ENCODE data around the gene CTNS.
A peak's percentile ranks its signal among the peaks of the same experiment; 100 is the strongest.

CTNS gene

GRCh38 chr17:3659541-3660111, 23.1 kb downstream of the CTNS start:
- no peak for DNase-seq

DNA sequence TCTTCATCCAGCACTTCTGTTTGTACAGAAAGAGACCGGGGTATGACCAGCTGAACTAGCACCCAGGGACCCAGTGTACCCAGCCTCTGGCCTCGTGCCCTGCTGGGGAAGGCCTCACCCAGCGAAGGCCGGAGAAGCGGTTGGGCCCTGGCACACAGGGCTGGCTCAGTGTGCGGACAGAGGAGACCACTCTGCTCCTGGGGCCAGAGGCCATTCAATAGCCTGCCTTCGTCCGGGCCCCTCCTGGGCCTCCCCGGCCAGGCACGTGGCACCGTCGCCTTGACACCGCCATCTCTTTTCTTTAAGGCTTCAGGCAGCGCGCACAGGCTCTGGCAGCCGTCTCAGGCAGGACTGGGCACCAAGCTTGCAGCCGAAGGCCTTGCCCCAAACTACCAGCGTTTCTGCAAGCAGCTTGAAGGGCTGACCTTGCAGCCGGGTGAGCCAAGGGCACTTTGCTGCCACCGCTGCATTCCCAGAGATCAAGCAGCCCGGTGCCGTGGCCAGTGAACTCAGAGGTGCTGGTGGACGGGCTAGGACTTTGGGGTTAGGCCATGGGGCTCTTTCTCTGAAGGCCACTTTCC, 23.8 kb downstream of the CTNS start:
- DNase-seq: no peak

DNA sequence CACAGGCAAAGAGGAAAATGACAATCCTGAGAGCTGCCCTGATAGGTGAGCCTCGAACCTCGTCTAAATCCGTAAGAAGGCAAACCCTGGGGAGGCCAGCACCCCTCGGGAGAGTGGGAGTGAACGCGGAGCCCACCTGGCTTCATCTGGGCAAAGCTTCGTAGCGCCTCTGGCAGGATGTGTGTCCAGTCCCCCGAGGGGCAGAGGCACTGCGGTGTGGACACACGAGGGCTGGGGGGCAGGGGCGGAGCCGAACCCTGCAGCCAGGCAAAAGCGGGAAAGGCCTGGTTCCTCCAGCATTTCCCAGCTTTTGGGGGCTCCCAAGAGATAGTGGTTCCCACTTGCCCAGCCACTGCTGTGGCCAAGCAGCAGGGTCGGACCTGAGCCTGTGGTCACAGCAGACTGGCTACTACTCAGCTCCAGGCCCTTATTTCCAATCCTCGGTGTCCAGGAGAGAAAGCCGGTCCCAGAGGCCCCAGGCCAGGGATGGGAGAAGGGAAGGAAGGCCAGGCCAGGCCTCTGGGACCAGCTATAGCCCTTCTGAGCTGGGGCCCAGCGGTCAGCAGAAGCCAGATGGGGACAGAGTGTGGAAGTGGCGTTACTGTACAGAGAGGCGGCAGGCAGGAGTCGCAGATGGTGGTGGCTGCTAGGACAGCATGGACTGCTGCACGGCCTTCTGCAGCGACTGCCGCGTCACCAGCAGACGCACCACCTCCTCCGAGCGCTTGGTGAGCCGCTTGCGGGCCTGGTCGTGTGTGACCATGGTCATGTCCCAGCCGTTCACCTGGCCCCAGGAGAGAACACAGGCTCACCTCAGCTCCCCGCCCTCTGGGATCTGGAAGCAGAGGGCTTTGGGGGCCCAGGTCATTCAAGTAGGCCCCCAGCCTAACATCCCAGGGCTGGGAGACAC, 26.8 kb downstream of the CTNS start:
- DNase-seq: no peak

DNA sequence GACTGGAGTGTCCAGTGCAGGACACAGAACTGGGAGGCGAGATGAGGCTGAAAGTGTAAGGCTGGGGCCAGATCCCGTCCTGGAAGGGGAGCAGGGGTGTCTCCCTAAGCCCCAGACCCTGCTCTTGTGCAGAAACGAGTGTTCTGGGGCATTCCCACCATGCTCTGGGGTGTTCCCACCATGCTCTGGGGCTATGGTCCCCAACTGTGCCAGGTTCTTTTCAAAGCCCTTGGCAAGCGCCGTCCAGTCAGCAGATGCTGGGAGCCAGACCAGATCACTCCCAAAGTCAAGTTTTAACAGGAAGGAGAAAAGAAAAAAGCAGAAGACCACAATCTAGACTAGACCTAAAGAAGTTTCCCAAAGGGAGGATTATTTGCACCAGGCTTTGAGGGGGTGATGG, 29.3 kb downstream of the CTNS start:
- DNase-seq: no peak

GRCh38 chr17:3666516-3666915, 30.0 kb downstream of the CTNS start:
- no peak for DNase-seq

- DNase-seq: peak in 1 of 2 experiments; percentile 67
Observed at GRCh38 chr17:3667366-3668278, 31.1 kb downstream of the CTNS start.

GRCh38 chr17:3668279-3669084, 31.9 kb downstream of the CTNS start, which contains the start of the genes EMC6 and TAX1BP3:
Gene EMC6 (plus strand): TSS chr17:3668812. CDS start chr17:3669147, 335 bp downstream.
Gene TAX1BP3 (minus strand): TSS chr17:3668578. CDS start chr17:3668526, 52 bp downstream.
- peak; percentile 83 to 97 for DNase-seq

DNA sequence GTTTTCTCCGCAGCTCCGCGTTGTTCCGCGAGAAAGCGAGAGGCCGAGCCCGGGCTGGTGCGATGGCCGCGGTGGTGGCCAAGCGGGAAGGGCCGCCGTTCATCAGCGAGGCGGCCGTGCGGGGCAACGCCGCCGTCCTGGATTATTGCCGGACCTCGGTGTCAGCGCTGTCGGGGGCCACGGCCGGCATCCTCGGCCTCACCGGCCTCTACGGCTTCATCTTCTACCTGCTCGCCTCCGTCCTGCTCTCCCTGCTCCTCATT, 32.5 kb downstream of the CTNS start:
- DNase-seq: no peak

- DNase-seq: no peak
Observed at GRCh38 chr17:3669548-3669947, 33.0 kb downstream of the CTNS start.

DNA sequence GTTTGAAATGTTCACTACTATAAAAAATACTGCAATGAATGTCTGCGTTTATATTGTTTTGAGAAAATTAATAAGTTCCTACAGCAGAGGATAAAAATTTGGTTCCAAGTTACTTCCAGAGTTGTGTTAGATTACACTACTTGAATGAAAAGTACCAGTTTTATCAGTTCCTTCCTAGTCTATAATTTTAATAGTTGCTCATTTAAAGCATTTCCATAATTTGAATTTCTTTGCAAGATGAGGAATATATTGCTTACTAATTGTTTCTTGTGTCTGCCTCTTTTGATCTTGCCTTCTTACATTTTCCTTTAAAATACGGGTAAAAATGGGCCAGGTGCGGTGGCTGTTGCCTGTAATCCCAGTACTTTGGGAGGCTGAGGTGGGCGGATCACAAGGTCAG, 36.0 kb downstream of the CTNS start:
- DNase-seq: no peak

DNA sequence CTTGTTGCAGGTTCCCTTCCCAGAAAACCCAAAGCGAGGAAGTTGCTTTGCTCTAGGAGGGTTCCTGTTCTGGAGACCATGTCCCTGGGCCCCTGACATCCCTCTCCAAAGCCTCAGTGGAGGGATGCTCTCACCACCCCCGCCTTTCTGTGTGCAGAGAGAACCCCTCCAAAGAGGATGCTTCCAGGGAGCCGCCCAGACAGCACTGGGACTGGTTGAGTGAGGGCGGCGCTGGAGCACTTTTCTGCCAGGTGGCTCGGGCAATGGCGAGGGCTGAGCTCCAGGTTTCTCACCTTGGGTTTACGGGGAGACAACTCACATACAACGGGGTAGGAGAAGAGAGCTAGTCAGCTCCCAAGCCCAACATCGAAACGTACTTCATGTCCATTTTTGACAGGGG, 39.3 kb downstream of the CTNS start:
- DNase-seq: no peak

DNA sequence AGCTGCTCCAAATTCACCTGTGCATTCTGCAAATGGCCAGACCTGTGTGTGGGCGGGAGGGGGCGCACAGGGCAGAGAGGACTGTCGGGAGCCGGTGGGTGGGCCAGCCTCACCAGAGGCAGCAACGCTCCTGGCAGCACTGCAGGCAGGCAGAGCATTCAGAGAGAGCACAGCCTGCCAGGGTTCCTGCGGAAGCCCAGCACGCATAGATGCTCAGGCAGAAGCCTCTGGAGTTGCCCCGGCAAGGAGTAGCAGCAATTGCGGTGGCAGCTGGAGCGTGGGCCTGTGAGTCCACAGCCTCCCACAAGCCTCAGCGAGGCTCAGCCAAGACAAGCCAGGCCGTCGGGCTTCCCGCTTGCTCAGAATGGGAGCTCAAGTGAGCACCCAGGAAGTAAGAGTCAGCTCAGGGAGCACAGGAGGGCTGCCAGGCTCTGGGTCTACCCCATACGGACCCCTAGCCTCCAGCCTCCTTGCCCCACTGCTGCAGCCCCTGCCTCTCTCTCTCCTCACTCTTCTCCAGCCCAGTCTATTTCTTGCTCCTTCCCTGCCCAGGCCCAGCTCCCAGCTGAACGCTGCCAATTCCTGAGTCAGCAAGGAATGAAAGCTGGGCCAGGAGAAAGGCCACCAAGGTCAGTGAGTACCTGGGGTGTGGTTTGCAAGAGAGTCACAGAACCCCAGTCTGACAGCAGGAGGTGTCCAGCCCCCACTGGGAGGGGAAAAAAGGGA, 41.7 kb downstream of the CTNS start:
- no peak for DNase-seq

DNA sequence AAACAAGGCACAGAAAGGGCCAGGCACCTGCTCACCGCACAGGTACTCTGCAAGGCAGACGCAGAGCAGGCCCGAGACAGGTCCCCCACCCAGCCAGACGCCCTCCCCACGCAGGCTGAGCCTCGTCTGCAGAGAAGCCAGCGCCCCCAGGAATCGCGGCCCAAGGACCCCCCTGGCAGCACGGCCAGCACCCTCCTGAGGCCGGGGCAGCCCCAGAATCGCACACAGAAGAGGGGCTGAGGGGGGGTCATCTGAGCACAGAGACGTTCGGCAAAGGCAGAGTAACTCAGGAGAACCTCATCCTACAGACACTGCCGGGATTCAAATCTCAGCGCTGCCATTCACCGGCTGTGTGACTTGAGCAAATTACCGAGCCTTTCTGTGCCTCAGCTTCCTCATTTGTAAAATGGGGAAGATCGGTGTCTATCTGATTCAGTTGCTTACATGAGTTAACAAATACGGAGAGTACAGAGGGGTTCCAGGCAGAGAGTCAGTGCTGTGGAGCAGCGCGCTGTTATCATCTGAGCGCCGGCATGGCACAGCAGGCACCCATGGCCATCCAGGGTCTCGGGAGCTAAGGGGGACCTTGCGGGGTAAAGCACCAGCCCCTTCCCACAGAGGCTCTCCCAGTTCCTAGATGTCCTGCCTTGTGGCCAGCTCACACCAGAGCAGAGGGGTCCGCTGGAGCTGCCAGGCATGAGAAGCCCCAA, 42.4 kb downstream of the CTNS start:
- no peak for DNase-seq

GRCh38 chr17:3679531-3680126, 43.1 kb downstream of the CTNS start:
- DNase-seq: no peak

GRCh38 chr17:3681057-3681456, 44.5 kb downstream of the CTNS start:
- DNase-seq: no peak

GRCh38 chr17:3681565-3681964, 45.0 kb downstream of the CTNS start:
- no peak for DNase-seq

DNA sequence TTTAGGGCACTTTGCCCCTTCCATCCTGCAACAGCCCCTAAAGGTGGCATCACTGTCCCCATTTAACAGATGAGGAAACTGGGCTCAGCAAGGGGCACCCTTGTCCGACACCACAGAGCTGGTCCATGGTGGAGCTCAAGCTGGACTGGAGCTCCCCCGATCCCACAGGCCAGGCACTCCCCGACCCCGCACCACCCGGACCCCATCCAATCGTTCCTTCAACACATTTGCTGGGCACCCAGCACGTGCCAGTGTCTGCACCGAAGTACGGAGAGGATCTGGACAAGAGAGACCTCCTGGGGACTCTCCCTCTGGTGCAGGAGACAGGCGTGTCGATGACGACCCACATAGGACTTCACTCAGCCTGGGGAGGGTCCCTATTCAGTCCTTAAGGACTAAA, 45.5 kb downstream of the CTNS start:
- DNase-seq: no peak

DNA sequence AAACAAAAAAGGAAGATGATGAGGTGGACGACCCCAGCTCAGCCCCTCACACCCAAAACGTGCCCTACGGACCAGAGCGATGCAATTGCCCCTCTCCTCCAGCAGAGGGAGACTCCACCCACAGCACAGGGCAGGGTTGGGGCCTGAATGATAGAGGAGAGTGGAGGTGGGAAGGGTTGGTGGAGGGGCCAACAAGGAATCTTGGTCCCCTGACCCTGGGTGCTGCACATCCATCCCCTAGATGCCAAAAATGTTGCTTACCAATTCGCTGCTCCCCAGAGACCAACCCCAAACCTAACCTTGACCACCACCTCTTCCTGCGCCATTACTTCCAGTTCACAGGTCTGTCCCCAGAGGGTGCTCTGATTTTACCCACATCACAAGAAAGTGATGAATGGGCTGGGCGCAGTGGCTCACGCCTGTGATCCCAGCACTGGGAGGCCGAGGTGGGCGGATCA, 46.5 kb downstream of the CTNS start:
- DNase-seq: peak in 1 of 2 experiments; percentile 32

DNA sequence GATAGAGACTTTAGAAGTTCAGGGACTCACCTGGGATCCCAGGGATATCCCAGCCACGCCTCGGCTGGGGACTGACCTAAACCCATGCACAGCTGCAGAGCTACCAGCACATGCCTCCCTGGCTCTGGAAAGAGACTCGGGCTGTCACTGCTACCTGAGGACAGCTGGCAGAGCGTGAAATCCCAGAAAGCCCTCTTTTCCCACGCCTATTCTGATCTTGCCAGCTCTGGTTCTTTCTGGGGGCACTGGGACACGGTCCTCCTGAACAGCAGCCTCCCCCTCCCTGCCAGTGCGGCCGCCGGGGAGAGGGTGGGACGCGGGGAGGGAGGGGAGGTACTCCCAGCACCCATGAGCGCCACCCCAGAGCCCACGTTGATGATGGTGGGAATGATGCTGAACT, 48.6 kb downstream of the CTNS start:
- DNase-seq: peak in 1 of 2 experiments; percentile 27

- DNase-seq: peak in 1 of 2 experiments; percentile 46
Observed at GRCh38 chr17:3688027-3688553, 51.5 kb downstream of the CTNS start.
